H1 (cell line): Measurements from ENCODE around the gene MRPS27. TPM values are rescaled to one million over a fixed set of nuclear protein-coding genes. Genes with fewer than 3 reads are reported as not detected.

ENCODE experiments used
- CTCF ChIA-PET: fragments of 300-600 bp; sonication (Branson Sonifier 250); formaldehyde crosslinking; loops from one replicate; lab custom pipeline; 2021; ENCODE audit not compliant: partially characterized antibody; lab: Charles Lee
- POLR2A ChIA-PET: fragments of 300-600 bp; sonication (Branson Sonifier 250); formaldehyde crosslinking; loops from one replicate; lab custom pipeline; 2021; ENCODE audit warnings: inconsistent platforms; ENCODE audit not compliant: partially characterized antibody; lab: Charles Lee
- DNase-seq, 2 experiments: peaks; one replicate each; pipeline versions ENCODE4 v3.0.0 to v3.0.0-alpha.2; 2010 to 2022; ENCODE audit warnings: low spot score in 2 of 2, low read depth in 1 of 2, mixed read lengths in 1 of 2
- FAIRE-seq: peaks from 2 replicates; lab custom pipeline; 2011; peaks lifted over from hg19 to GRCh38; lab: Jason Lieb, UNC
- H2AFZ ChIP-seq: 2 replicates; pipeline ENCODE4 v1.8.1; 2012; ENCODE audit warnings: low read length, inconsistent platforms
- H2AK5ac ChIP-seq: 2 replicates; pipeline ENCODE4 v1.6.1; 2013; ENCODE audit warnings: low read depth, low read length
- H2BK120ac ChIP-seq: replicated peaks from 2 replicates; pipeline ENCODE3; 2013; ENCODE audit warnings: low read depth, low read length, inconsistent platforms
- H2BK12ac ChIP-seq: 2 replicates; pipeline ENCODE4 v1.6.1; 2013; ENCODE audit warnings: low read depth, low read length
- H2BK15ac ChIP-seq: 2 replicates; pipeline ENCODE4 v1.6.1; 2013; ENCODE audit warnings: low read length
- H2BK20ac ChIP-seq: 2 replicates; pipeline ENCODE4 v1.6.1; 2013; ENCODE audit warnings: low read length
- H2BK5ac ChIP-seq: 2 replicates; pipeline ENCODE4 v1.6.1; 2013; ENCODE audit warnings: low read depth, low read length
- H3K14ac ChIP-seq: 2 replicates; pipeline ENCODE4 v1.6.1; 2013; ENCODE audit warnings: inconsistent platforms; ENCODE audit not compliant: insufficient read length
- H3K18ac ChIP-seq: 2 replicates; pipeline ENCODE4 v1.6.1; 2013; ENCODE audit warnings: low read length; ENCODE audit errors: extremely low read depth
- H3K23ac ChIP-seq: 2 replicates; pipeline ENCODE4 v1.6.1; 2013; ENCODE audit warnings: inconsistent platforms; ENCODE audit not compliant: insufficient read length
- H3K23me2 ChIP-seq: 2 replicates; pipeline ENCODE4 v1.6.1; 2013; ENCODE audit warnings: low read depth, low read length
- H3K27ac ChIP-seq: 2 replicates; pipeline ENCODE4 v1.6.1; 2011; ENCODE audit warnings: low read depth, low read length, inconsistent platforms
- H3K27me3 ChIP-seq, 4 experiments: replicated peaks in 1 of 4; 1 replicate in 1 of 4; 2 replicates in 3 of 4; pipeline versions ENCODE4 v1.6.1 to v1.8.1; 2011 to 2013; ENCODE audit warnings: low read length in 3 of 4, mild to moderate bottlenecking in 3 of 4, inconsistent platforms in 2 of 4, mixed read lengths in 2 of 4, moderate library complexity in 1 of 4; ENCODE audit not compliant: control insufficient read depth in 3 of 4, insufficient read depth in 3 of 4; ENCODE audit errors: extremely low read depth in 1 of 4
- H3K36me3 ChIP-seq, 4 experiments: 2 replicates each; pipeline versions ENCODE4 v1.6.1 to v1.8.1; 2011 to 2013; ENCODE audit warnings: mild to moderate bottlenecking in 4 of 4, low read length in 3 of 4, moderate library complexity in 2 of 4, control low read depth in 1 of 4, inconsistent platforms in 1 of 4; ENCODE audit not compliant: insufficient read depth in 4 of 4, control insufficient read depth in 2 of 4
- H3K4ac ChIP-seq: replicated peaks from 2 replicates; pipeline ENCODE3; 2013; ENCODE audit warnings: low read length, low read depth, mixed read lengths, inconsistent platforms; ENCODE audit not compliant: insufficient read length
- H3K4me1 ChIP-seq, 4 experiments: replicated peaks in 1 of 4; 1 replicate in 1 of 4; 2 replicates in 3 of 4; pipeline versions ENCODE4 v1.6.1 to v1.8.1; 2011 to 2013; ENCODE audit warnings: low read length in 3 of 4, inconsistent platforms in 2 of 4, mixed read lengths in 1 of 4; ENCODE audit not compliant: insufficient read depth in 4 of 4, control insufficient read depth in 3 of 4
- H3K4me2 ChIP-seq, 2 experiments: 2 replicates each; pipeline versions ENCODE4 v1.6.1 to v1.8.1; 2011 to 2013; ENCODE audit warnings: low read depth in 2 of 2, low read length in 2 of 2, control low read depth in 1 of 2, inconsistent platforms in 1 of 2, mild to moderate bottlenecking in 1 of 2; ENCODE audit not compliant: insufficient read depth in 1 of 2
- H3K4me3 ChIP-seq, 4 experiments: fragments of 200-600, 300-600 bp in 1 of 4; sonication (generic), shearing (Covaris generic), sonication (Bioruptor Twin) in 1 of 4; 2 replicates each; pipeline versions ENCODE4 v1.5.1 to v1.8.1; 2011 to 2016; ENCODE audit warnings: low read length in 4 of 4, low read depth in 3 of 4, control low read depth in 2 of 4, inconsistent platforms in 2 of 4, mild to moderate bottlenecking in 2 of 4, mixed read lengths in 1 of 4, moderate library complexity in 1 of 4; ENCODE audit not compliant: insufficient read depth in 2 of 4; ENCODE audit errors: extremely low read depth in 1 of 4
- H3K56ac ChIP-seq: replicated peaks from 2 replicates; pipeline ENCODE3; 2013; ENCODE audit warnings: low read depth, mild to moderate bottlenecking, mixed read lengths, low read length, inconsistent platforms; ENCODE audit not compliant: insufficient read length
- H3K79me1 ChIP-seq: 2 replicates; pipeline ENCODE4 v1.6.1; 2013; ENCODE audit warnings: low read depth, low read length, control low read depth
- H3K79me2 ChIP-seq, 2 experiments: 2 replicates each; pipeline versions ENCODE4 v1.6.1 to v1.8.1; 2012 to 2013; ENCODE audit warnings: low read length in 2 of 2, mild to moderate bottlenecking in 2 of 2, inconsistent platforms in 1 of 2; ENCODE audit not compliant: insufficient read depth in 2 of 2, control insufficient read depth in 1 of 2
- H3K9ac ChIP-seq, 4 experiments: replicated peaks in 1 of 4; 1 replicate in 1 of 4; 2 replicates in 3 of 4; pipeline versions ENCODE4 v1.6.1 to v1.8.1; 2011 to 2013; ENCODE audit warnings: low read depth in 3 of 4, low read length in 3 of 4, control low read depth in 2 of 4, mild to moderate bottlenecking in 2 of 4, moderate library complexity in 2 of 4, inconsistent platforms in 1 of 4; ENCODE audit errors: extremely low read depth in 1 of 4
- H3K9me3 ChIP-seq, 2 experiments: 2 replicates each; pipeline versions ENCODE4 v1.6.1 to v1.8.1; 2012 to 2013; ENCODE audit warnings: mild to moderate bottlenecking in 2 of 2, moderate library complexity in 2 of 2, control low read depth in 1 of 2, inconsistent platforms in 1 of 2, low read depth in 1 of 2, low read length in 1 of 2, mixed read lengths in 1 of 2; ENCODE audit not compliant: insufficient read depth in 2 of 2
- H4K20me1 ChIP-seq, 2 experiments: replicated peaks in 1 of 2; 2 replicates each; pipeline versions ENCODE3 to v1.8.1; 2011 to 2013; ENCODE audit warnings: inconsistent platforms in 2 of 2, low read length in 2 of 2, mild to moderate bottlenecking in 1 of 2; ENCODE audit not compliant: insufficient read depth in 2 of 2, control insufficient read depth in 1 of 2
- H4K5ac ChIP-seq: 2 replicates; pipeline ENCODE4 v1.6.1; 2013; ENCODE audit warnings: low read length, low read depth, mixed read lengths, inconsistent platforms; ENCODE audit not compliant: insufficient read length
- H4K8ac ChIP-seq: 2 replicates; pipeline ENCODE4 v1.8.0; 2013; ENCODE audit warnings: mild to moderate bottlenecking, moderate library complexity, low read length, inconsistent platforms; ENCODE audit not compliant: insufficient read depth; ENCODE audit errors: extremely low read depth
- H4K91ac ChIP-seq: replicated peaks from 2 replicates; pipeline ENCODE3; 2013; ENCODE audit warnings: low read length, mixed read lengths, inconsistent platforms; ENCODE audit not compliant: insufficient read length
- WGBS, 2 experiments: shearing (Covaris generic) in 1 of 2; methylation state at CpG; one replicate each; pipeline versions ENCODE4 v1.1.6 to v1.1.7; 2013 to 2015; ENCODE audit warnings: low lambda C conversion rate in 2 of 2, mixed read lengths in 2 of 2, inconsistent platforms in 1 of 2, low coverage in 1 of 2, missing lambda C conversion rate in 1 of 2; ENCODE audit not compliant: insufficient replicate concordance in 2 of 2, insufficient coverage in 1 of 2, insufficient read length in 1 of 2; ENCODE audit errors: extremely low coverage in 1 of 2, missing lambda C conversion rate in 1 of 2; 5-methylcytosine and 5-hydroxymethylcytosine counted together
- polyA plus RNA-seq, 7 experiments: library from polyadenylated mRNA; depleted of rRNA in 3 of 7; stranded (reverse) in 5 of 7; unstranded in 2 of 7; fragments of >200 nt in 5 of 7; fragments of 200-250 nt in 2 of 7; gene quantifications; 1 replicate in 5 of 7; 2 replicates in 1 of 7; 4 replicates in 1 of 7; pipeline versions ENCODE4 v1.2.1 to v1.2.3, GENCODE V29; 2011 to 2013; ENCODE audit warnings: missing spikeins in 2 of 7, mixed read lengths in 2 of 7
- total RNA-seq: library from RNA; stranded (reverse); fragmentation: NEBNext Ultra II Directional; extraction: Animal tissue kit (Norgen Biotek cat#: 25700); gene quantifications from 2 replicates; pipeline ENCODE4 v1.2.1, GENCODE V29; 2021

Gene MRPS27
- total and polyA plus RNA-seq, 2 of the 8 experiments (the other 6 are each of a cell fraction or from before 2014, with no cell fraction given): 93.2 to 102 TPM

GRCh38 chr5:72308853-72309191 lies 11.2 kb downstream of the MRPS27 start:
- FAIRE-seq: no peak
- H3K4me2 ChIP-seq: peak overlapping the region; percentile 44 to 94

More at GRCh38 chr5:72308853-72309191, 11.2 kb downstream of the MRPS27 start:
- 88% methylated on average over 6 of the region's 6 CpGs; no CpG with 5 or more reads in 1 of the 2 experiments for WGBS, 2 experiments
- no peak overlapping the region for H2BK5ac ChIP-seq
- no peak overlapping the region for H3K9ac ChIP-seq
- H3K18ac ChIP-seq: no peak overlapping the region
- H2BK12ac ChIP-seq: no peak overlapping the region
- peak overlapping the region in 2 of 4 experiments; percentile 67 to 75; a peak in 3 of 8 replicates for H3K4me3 ChIP-seq
- H3K79me2 ChIP-seq: peaks cover 0 to 41% of the 10 kb centered on the region in 2 experiments; a peak in 3 of 4 replicates
- no peak overlapping the region for H2AK5ac ChIP-seq
- H2BK15ac ChIP-seq: no peak overlapping the region
- peaks cover 4% of the 10 kb centered on the region; the same call in 1 of the 2 replicates for H3K23me2 ChIP-seq
- H4K8ac ChIP-seq: no peak overlapping the region
- no peaks in the 10 kb centered on the region for H3K27me3 ChIP-seq
- ChIA-PET POLR2A (interaction anchor here (0.9 to 5.9 kb wide), 7 partner anchors 10 to 101 kb away, joined by 3 to 44 read pairs (median 3); partner anchors contain the start of genes MRPS27 and PTCD2), CTCF (interaction anchor here (0.8 to 2.4 kb wide), 7 partner anchors 11 to 244 kb away, joined by 3 to 12 read pairs (median 3); partner anchors contain the start of genes MRPS27 and PTCD2)
- H3K4ac ChIP-seq: no peak overlapping the region
- H3K14ac ChIP-seq: no peak overlapping the region
- peak overlapping the region; percentile 12 for H4K91ac ChIP-seq
- H4K5ac ChIP-seq: no peak overlapping the region
- H3K9me3 ChIP-seq: no peaks in the 10 kb centered on the region
- H2BK120ac ChIP-seq: peak overlapping the region; percentile 4
- no peak overlapping the region for H3K23ac ChIP-seq
- no peak overlapping the region for H3K56ac ChIP-seq
- H3K36me3 ChIP-seq: peaks cover 8 to 30% (median 20%) of the 10 kb centered on the region in 4 experiments; a peak in 7 of 8 replicates
- H2BK20ac ChIP-seq: no peak overlapping the region
- no peak for DNase-seq
- no peaks in the 10 kb centered on the region; the same call in 1 of the 2 replicates for H3K79me1 ChIP-seq
- H3K4me1 ChIP-seq: peaks cover 0 to 3% (median 0%) of the 10 kb centered on the region in 4 experiments; a peak in 2 of 7 replicates
- 0 out of 2 replicates have a peak overlapping the region, but pooled peaks have one; percentile 54 for H2AFZ ChIP-seq
- no peaks in the 10 kb centered on the region for H4K20me1 ChIP-seq
- H3K27ac ChIP-seq: no peak overlapping the region
